ENCODE results near the gene MNX1.

Gene MNX1

DNA sequence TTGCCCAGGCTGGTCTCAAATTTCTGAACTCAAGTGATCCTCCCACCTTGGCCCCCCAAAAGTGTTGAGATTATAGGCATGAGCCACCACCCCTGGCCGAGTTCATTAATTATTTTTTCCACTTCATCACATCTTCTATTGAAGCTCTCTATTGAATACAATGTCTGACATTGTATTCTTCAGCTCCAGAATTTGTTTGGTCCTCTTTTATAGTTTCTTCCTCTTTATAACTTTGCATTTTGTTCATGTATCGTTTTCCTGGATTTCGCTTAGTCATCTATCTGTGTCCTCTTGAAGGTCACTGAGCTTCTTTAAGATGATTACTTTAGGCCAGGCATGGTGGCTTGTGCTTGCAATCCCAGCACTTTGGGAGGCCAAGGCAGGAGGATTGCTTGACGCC, 30.8 kb downstream of the MNX1 start:
- H3K27me3 ChIP-seq (ENCODE audit: insufficient read depth, low read length): no peaks in the 10 kb centered on the region
- no peaks in the 10 kb centered on the region for H3K36me3 ChIP-seq (ENCODE audit: insufficient read depth, low read length)
- peaks cover 6% of the 10 kb centered on the region for H3K9me3 ChIP-seq (ENCODE audit: low read length)
- H3K4me3 ChIP-seq (ENCODE audit: low read length): no peak overlapping the region
- H3K4me1 ChIP-seq (ENCODE audit: insufficient read depth, low read length): no peaks in the 10 kb centered on the region
- H2AFZ ChIP-seq (ENCODE audit: low read depth, low read length): no peak overlapping the region

DNA sequence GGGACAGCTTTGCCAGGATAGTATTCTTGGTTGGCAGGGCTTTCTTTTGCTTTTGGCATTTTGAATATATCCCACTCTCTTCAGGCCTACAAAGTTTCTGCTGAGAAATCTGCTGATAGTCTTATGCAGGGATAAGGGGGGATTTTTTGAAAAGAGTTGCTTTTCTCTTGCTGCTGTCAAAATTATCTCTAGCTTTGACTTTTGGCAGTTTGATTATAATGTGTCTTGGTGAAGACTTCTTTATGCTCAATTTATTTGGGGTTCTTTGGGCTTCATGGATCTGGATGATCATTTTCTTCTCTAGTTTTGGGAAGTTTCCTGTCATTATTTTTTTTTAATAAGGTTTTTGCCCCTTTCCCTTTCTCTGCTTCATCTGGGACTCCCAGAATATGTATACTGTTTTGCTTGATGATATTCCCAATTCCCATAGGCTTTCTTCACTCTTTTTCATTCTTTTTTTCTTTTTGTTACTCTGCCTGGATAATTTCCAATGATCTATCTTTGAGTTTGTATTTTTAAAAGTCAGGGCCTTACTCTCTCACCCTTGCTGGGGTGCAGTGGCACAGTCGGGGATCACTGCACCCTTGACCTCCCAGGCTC, 31.4 kb downstream of the MNX1 start:
- Histone ChIP-seq H3K4me1 (ENCODE audit: insufficient read depth, low read length) (no peaks in the 10 kb centered on the region), H3K36me3 (ENCODE audit: insufficient read depth, low read length) (no peaks in the 10 kb centered on the region), H3K27me3 (ENCODE audit: insufficient read depth, low read length) (no peaks in the 10 kb centered on the region), H2AFZ (ENCODE audit: low read depth, low read length) (no peak overlapping the region), H3K4me3 (ENCODE audit: low read length) (no peak overlapping the region), H3K9me3 (ENCODE audit: low read length) (peaks cover 6% of the 10 kb centered on the region)

DNA sequence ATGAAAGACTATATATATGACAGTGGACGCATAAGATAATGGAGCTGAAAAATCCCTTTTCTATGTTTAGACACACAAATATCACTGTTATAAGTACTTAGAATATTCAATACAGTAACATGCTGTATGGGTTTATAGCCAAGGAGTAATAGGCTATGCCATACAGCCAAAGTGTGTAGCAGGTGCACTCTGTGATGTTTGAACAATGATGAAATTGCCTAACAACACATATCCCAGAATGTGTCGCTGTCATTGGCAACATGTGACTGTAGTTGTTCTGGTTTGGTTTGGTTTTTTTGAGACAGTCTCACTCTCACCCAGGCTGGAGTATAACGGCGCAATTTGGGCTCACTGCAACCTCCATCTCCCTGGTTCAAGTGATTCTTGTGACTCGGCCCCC, 34.8 kb downstream of the MNX1 start:
- peaks cover 6% of the 10 kb centered on the region for H3K9me3 ChIP-seq (ENCODE audit: low read length)

GRCh38 chr7:156969972-156970420, 40.5 kb downstream of the MNX1 start:
- no peaks in the 10 kb centered on the region for H3K27me3 ChIP-seq (ENCODE audit: insufficient read depth, low read length)
- no peak overlapping the region for H2AFZ ChIP-seq (ENCODE audit: low read depth, low read length)
- H3K4me3 ChIP-seq (ENCODE audit: low read length): no peak overlapping the region
- H3K36me3 ChIP-seq (ENCODE audit: insufficient read depth, low read length): peaks cover 58% of the 10 kb centered on the region
- H3K9me3 ChIP-seq (ENCODE audit: low read length): no peaks in the 10 kb centered on the region
- H3K4me1 ChIP-seq (ENCODE audit: insufficient read depth, low read length): no peaks in the 10 kb centered on the region

More for the DNA sequence above, 34.8 kb downstream of the MNX1 start:
- Histone ChIP-seq H3K4me3 (ENCODE audit: low read length) (no peak overlapping the region), H3K36me3 (ENCODE audit: insufficient read depth, low read length) (peaks cover 18% of the 10 kb centered on the region), H2AFZ (ENCODE audit: low read depth, low read length) (no peak overlapping the region), H3K4me1 (ENCODE audit: insufficient read depth, low read length) (no peaks in the 10 kb centered on the region), H3K27me3 (ENCODE audit: insufficient read depth, low read length) (no peaks in the 10 kb centered on the region)

DNA sequence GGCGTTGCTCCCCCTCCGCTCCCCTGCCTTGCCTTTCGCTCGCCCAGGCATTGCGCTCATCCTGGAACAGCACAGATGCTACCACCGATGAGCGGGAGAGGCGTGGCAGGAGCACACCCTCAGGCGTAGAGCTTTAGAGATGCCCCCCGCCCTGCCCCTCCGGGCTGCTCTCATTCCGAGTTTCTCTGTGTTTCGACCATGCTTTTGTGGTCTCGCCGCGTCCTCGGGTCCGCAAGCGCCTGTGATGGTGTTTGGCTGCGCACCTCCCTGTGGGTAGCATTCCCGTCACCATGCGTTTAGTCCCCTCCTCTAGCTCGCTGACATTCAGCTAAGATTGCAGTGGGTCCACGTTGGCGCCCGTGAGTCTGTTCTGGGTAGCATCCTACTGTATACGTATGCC, 42.3 kb downstream of the MNX1 start:
- H2AFZ ChIP-seq (ENCODE audit: low read depth, low read length): no peak overlapping the region
- no peak overlapping the region for H3K4me3 ChIP-seq (ENCODE audit: low read length)
- peaks cover 75% of the 10 kb centered on the region for H3K36me3 ChIP-seq (ENCODE audit: insufficient read depth, low read length)
- H3K27me3 ChIP-seq (ENCODE audit: insufficient read depth, low read length): no peaks in the 10 kb centered on the region
- no peaks in the 10 kb centered on the region for H3K9me3 ChIP-seq (ENCODE audit: low read length)
- H3K4me1 ChIP-seq (ENCODE audit: insufficient read depth, low read length): no peaks in the 10 kb centered on the region

- H3K27me3 ChIP-seq (ENCODE audit: insufficient read depth, low read length): no peaks in the 10 kb centered on the region
- H3K36me3 ChIP-seq (ENCODE audit: insufficient read depth, low read length): peaks cover 82% of the 10 kb centered on the region
- no peaks in the 10 kb centered on the region for H3K4me1 ChIP-seq (ENCODE audit: insufficient read depth, low read length)
- H3K4me3 ChIP-seq (ENCODE audit: low read length): no peak overlapping the region
- H3K9me3 ChIP-seq (ENCODE audit: low read length): no peaks in the 10 kb centered on the region
- no peak overlapping the region for H2AFZ ChIP-seq (ENCODE audit: low read depth, low read length)
Observed at GRCh38 chr7:156966387-156966786, 44.1 kb downstream of the MNX1 start.

GRCh38 chr7:156964971-156965370, 45.5 kb downstream of the MNX1 start:
- Histone ChIP-seq H2AFZ (ENCODE audit: low read depth, low read length) (no peak overlapping the region), H3K4me3 (ENCODE audit: low read length) (no peak overlapping the region), H3K36me3 (ENCODE audit: insufficient read depth, low read length) (peaks cover 83% of the 10 kb centered on the region), H3K4me1 (ENCODE audit: insufficient read depth, low read length) (no peaks in the 10 kb centered on the region), H3K9me3 (ENCODE audit: low read length) (no peaks in the 10 kb centered on the region), H3K27me3 (ENCODE audit: insufficient read depth, low read length) (no peaks in the 10 kb centered on the region)

- H3K36me3 ChIP-seq (ENCODE audit: insufficient read depth, low read length): peaks cover 89% of the 10 kb centered on the region
- H3K4me3 ChIP-seq (ENCODE audit: low read length): no peak overlapping the region
- no peaks in the 10 kb centered on the region for H3K9me3 ChIP-seq (ENCODE audit: low read length)
- H2AFZ ChIP-seq (ENCODE audit: low read depth, low read length): no peak overlapping the region
- H3K4me1 ChIP-seq (ENCODE audit: insufficient read depth, low read length): no peaks in the 10 kb centered on the region
- no peaks in the 10 kb centered on the region for H3K27me3 ChIP-seq (ENCODE audit: insufficient read depth, low read length)
Observed at GRCh38 chr7:156963472-156963871, 47.0 kb downstream of the MNX1 start.

DNA sequence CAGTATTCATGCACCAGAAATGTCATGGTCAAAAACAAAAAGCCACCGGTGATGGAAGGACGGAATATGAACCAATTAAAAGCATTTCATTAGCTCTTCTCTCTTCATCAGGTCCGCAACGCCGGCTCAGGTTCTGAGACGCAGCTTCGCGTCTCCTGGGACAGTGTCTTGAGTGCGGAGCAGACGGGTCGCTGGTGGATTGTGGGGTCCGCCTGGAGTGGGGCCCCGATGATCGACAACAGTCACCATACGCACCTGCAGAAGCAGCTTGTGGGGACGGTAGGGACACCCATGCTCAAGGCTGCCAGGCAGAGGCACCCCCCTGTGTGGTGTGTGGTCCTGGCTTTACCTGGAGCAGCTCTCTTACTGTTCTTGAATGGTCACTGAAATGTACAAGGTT, 47.6 kb downstream of the MNX1 start:
- Histone ChIP-seq H2AFZ (ENCODE audit: low read depth, low read length) (no peak overlapping the region), H3K4me3 (ENCODE audit: low read length) (no peak overlapping the region), H3K27me3 (ENCODE audit: insufficient read depth, low read length) (no peaks in the 10 kb centered on the region), H3K9me3 (ENCODE audit: low read length) (no peaks in the 10 kb centered on the region), H3K36me3 (ENCODE audit: insufficient read depth, low read length) (peaks cover 89% of the 10 kb centered on the region), H3K4me1 (ENCODE audit: insufficient read depth, low read length) (no peaks in the 10 kb centered on the region)

DNA sequence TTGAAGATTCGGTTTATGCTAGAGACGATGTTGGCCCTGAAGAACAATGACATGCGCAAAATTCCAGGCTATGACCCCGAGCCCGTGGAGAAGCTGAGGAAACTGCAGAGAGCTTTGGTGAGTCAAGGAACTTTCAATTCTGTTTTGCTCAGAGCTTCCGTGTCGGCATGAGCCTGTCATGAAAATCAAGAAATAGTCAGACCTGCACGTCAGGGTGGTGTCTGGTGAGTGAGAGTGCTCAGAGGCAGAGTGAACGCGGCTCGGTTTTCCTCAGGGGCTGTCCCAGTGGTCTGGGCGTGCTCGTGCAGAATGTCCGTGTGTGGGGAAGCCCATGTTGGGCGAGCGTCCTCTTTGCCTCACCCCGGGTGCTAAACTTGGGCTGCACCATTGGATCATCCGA, 48.3 kb downstream of the MNX1 start:
- H3K36me3 ChIP-seq (ENCODE audit: insufficient read depth, low read length): peaks cover 85% of the 10 kb centered on the region
- H3K27me3 ChIP-seq (ENCODE audit: insufficient read depth, low read length): no peaks in the 10 kb centered on the region
- H3K4me3 ChIP-seq (ENCODE audit: low read length): no peak overlapping the region
- H2AFZ ChIP-seq (ENCODE audit: low read depth, low read length): no peak overlapping the region
- no peaks in the 10 kb centered on the region for H3K9me3 ChIP-seq (ENCODE audit: low read length)
- no peaks in the 10 kb centered on the region for H3K4me1 ChIP-seq (ENCODE audit: insufficient read depth, low read length)

DNA sequence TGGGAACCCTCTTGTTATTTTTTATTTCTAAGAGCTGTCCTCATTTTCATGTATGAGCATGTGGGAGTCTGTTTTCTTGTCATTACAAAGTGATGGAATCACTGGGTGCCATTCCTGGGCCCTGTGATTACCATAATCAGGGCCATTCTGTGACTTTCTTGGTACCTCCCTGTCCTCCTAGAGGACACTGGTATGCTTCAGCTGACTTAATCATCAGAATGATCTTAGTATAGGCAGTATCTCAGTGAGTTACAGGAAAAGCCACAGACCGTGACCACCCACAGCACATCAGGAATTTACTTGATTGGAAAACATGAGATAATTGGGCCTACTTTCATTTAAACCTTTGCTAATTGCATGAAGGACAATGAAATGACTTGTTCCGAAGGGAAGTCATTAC, 53.7 kb downstream of the MNX1 start:
- Histone ChIP-seq H2AFZ (ENCODE audit: low read depth, low read length) (no peak overlapping the region), H3K4me1 (ENCODE audit: insufficient read depth, low read length) (peaks cover 4% of the 10 kb centered on the region), H3K9me3 (ENCODE audit: low read length) (no peaks in the 10 kb centered on the region), H3K27me3 (ENCODE audit: insufficient read depth, low read length) (no peaks in the 10 kb centered on the region), H3K4me3 (ENCODE audit: low read length) (no peak overlapping the region), H3K36me3 (ENCODE audit: insufficient read depth, low read length) (peaks cover 80% of the 10 kb centered on the region)

DNA sequence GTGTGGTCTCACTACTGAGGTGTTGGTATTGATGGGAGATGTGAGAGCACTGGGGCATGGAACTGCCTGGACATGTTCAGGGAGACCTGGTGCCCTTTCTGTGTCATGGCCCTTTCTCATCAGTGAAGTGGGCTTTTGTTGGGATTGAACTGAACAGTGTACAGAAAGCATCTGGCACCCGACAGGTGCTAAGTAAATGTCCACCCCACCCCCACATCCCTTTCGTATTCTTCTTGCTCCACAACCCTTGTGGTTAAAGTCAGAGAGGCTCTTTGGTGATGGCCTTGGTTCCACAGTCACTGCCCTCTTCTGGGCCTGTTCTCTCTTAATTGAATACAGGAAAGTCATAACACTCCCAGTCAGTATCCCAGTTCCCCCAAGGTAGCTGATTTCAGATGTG, 55.5 kb downstream of the MNX1 start:
- peaks cover 18% of the 10 kb centered on the region for H3K4me1 ChIP-seq (ENCODE audit: insufficient read depth, low read length)
- peaks cover 63% of the 10 kb centered on the region for H3K36me3 ChIP-seq (ENCODE audit: insufficient read depth, low read length)
- no peak overlapping the region for H3K4me3 ChIP-seq (ENCODE audit: low read length)
- no peaks in the 10 kb centered on the region for H3K9me3 ChIP-seq (ENCODE audit: low read length)
- H3K27me3 ChIP-seq (ENCODE audit: insufficient read depth, low read length): no peaks in the 10 kb centered on the region
- H2AFZ ChIP-seq (ENCODE audit: low read depth, low read length): no peak overlapping the region

Data from neuron (in vitro differentiated cells).